Activated T-helper 1 cell treated with anti-CD3 and anti-CD28 coated beads, Interleukin-2, amount 50 U/mL, for 16 hours (primary cell): ENCODE results near the gene TMC4.
"Not testable (repeated sequence)": the region's sequence is repeated elsewhere in the genome, so short reads cannot be mapped to it uniquely, and the experiment has no call there.

Source experiments
- DNase-seq, 2 donors: peaks; one replicate each; pipeline ENCODE4 v3.0.0-alpha.2; 2020; ENCODE audit warnings: low read depth in 1 of 2, low spot score in 1 of 2

Gene TMC4

GRCh38 chr19:54203151-54203611 lies 30.2 kb upstream of the TMC4 start:
- DNase-seq, result no peak

- DNase-seq, result no peak
These were observed 29.0 kb upstream of the TMC4 start for GRCh38 chr19:54201980-54202379.

GRCh38 chr19:54201172-54201701 lies 28.3 kb upstream of the TMC4 start:
- no peak for DNase-seq

- DNase-seq, result no peak
These were observed 26.4 kb upstream of the TMC4 start for GRCh38 chr19:54199401-54199800.

- no peak for DNase-seq
These were observed 24.2 kb upstream of the TMC4 start for GRCh38 chr19:54197121-54197520.

GRCh38 chr19:54196536-54196935 lies 23.6 kb upstream of the TMC4 start:
- no peak for DNase-seq

GRCh38 chr19:54194463-54194862 lies 21.5 kb upstream of the TMC4 start:
- not testable (repeated sequence) for DNase-seq

GRCh38 chr19:54193011-54193410 lies 20.1 kb upstream of the TMC4 start:
- DNase-seq, result no peak

- no peak for DNase-seq
These were observed 19.0 kb upstream of the TMC4 start for GRCh38 chr19:54191811-54192453.

GRCh38 chr19:54191011-54191810 lies 18.3 kb upstream of the TMC4 start, which contains the start of gene TSEN34:
TSEN34 (plus strand) TSS chr19:54191308; CDS start chr19:54191365, 57 bp downstream.
- DNase-seq, result peak; percentile 66 to 79

- DNase-seq, result peak; percentile 99 to 100
These were observed 17.6 kb upstream of the TMC4 start for GRCh38 chr19:54190503-54191010.

GRCh38 chr19:54189735-54190502 lies 17.0 kb upstream of the TMC4 start:
- DNase-seq, result peak; percentile 100

- DNase-seq, result peak in 1 of 2 donors; percentile 58
These were observed 16.3 kb upstream of the TMC4 start, which contains the start of gene MBOAT7 for GRCh38 chr19:54189145-54189734. MBOAT7 (minus strand) TSS chr19:54189580; CDS start chr19:54188508, 1,072 bp downstream.

GRCh38 chr19:54188215-54188871 lies 15.4 kb upstream of the TMC4 start:
- DNase-seq, result peak in 1 of 2 donors; percentile 43

- DNase-seq, result no peak
These were observed 14.0 kb upstream of the TMC4 start for GRCh38 chr19:54186934-54187381.

- DNase-seq, result no peak
These were observed 13.4 kb upstream of the TMC4 start for GRCh38 chr19:54186351-54186750.

- no peak for DNase-seq
These were observed 10.5 kb upstream of the TMC4 start for GRCh38 chr19:54183431-54183830.

GRCh38 chr19:54181894-54182293 lies 8.9 kb upstream of the TMC4 start:
- DNase-seq, result not testable (repeated sequence)

GRCh38 chr19:54180691-54181091 lies 7.7 kb upstream of the TMC4 start:
- DNase-seq, result no peak

- no peak for DNase-seq
These were observed 7.0 kb upstream of the TMC4 start for GRCh38 chr19:54179921-54180461.
